ENCODE results near the gene PACRG. TPM values are rescaled to one million over a fixed set of nuclear protein-coding genes. Genes with fewer than 3 reads are reported as not detected.

PACRG gene
- total and polyA plus RNA-seq, 2 of the 13 experiments (the other 11 are each of a cell fraction or from before 2014, with no cell fraction given), result 0.13 TPM; not detected in 1

DNA sequence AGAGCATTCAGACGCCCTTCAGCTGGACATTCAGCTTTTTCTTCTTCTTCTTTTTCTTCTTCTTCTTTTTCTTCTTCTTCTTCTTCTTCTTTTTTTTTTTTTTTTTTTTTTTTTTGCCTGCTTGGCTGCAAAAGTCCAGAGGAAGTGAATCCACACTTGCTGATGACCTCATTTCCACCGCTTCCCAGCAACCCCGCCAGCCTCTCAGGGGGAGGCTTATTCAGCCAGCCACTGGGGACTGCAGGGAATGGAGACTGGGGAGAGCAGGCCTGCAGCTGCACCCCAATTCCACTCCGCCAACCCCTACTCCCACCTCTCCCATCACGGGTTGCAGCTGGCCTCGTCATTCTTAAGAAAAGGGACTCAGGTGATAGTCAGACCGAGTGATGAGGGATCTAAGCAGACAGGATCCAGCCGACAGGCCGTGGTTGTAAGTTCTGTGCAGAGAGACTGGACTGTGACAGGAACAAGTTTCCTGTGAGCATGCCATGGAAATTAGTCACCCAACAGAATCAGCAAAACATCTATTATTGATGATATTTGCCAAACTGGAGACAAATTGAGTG is 627.7 kb downstream of the PACRG start:
- POLR2A ChIA-PET, result no interaction called here
- no peak for FAIRE-seq
- H2AFZ ChIP-seq (ENCODE audit: low read length), result no peak overlapping the region
- TF ChIP-seq FOSL2 (CRISPR knock-in tag; IDR thresholded peaks at IDR 0.05) (peak; percentile 44), PHF5A (CRISPR knock-in tag; IDR thresholded peaks at IDR 0.05; ENCODE audit: low read depth, unreplicated experiment) (no peak), ZNF503 (CRISPR knock-in tag; IDR thresholded peaks at IDR 0.05) (no peak), MEF2D (CRISPR knock-in tag; IDR thresholded peaks at IDR 0.05) (no peak), ZNF280B (CRISPR knock-in tag; IDR thresholded peaks at IDR 0.05; ENCODE audit: borderline replicate concordance) (no peak), TCF12 (IDR thresholded peaks at IDR 0.05) (no peak), TCF12 (CRISPR knock-in tag; IDR thresholded peaks at IDR 0.05) (no peak), ZSCAN22 (CRISPR knock-in tag; IDR thresholded peaks at IDR 0.05) (no peak), E2F2 (CRISPR knock-in tag; IDR thresholded peaks at IDR 0.05; ENCODE audit: borderline replicate concordance) (no peak), NR2C2 (CRISPR knock-in tag; IDR thresholded peaks at IDR 0.05; ENCODE audit: borderline replicate concordance) (no peak), ZNF75D (CRISPR knock-in tag; IDR thresholded peaks at IDR 0.05; ENCODE audit: borderline replicate concordance) (no peak), ZFAT (CRISPR knock-in tag; conservative IDR thresholded peaks at IDR 0.05) (no peak), SMAD9 (CRISPR knock-in tag; IDR thresholded peaks at IDR 0.05) (0 out of 2 replicates have a peak, but pooled peaks have one; percentile 45)
- TF ChIP-seq, protein P1, sequence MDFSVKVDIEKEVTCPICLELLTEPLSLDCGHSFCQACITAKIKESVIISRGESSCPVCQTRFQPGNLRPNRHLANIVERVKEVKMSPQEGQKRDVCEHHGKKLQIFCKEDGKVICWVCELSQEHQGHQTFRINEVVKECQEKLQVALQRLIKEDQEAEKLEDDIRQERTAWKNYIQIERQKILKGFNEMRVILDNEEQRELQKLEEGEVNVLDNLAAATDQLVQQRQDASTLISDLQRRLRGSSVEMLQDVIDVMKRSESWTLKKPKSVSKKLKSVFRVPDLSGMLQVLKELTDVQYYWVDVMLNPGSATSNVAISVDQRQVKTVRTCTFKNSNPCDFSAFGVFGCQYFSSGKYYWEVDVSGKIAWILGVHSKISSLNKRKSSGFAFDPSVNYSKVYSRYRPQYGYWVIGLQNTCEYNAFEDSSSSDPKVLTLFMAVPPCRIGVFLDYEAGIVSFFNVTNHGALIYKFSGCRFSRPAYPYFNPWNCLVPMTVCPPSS (IDR thresholded peaks at IDR 0.05), result no peak
- TF ChIP-seq, protein P2, sequence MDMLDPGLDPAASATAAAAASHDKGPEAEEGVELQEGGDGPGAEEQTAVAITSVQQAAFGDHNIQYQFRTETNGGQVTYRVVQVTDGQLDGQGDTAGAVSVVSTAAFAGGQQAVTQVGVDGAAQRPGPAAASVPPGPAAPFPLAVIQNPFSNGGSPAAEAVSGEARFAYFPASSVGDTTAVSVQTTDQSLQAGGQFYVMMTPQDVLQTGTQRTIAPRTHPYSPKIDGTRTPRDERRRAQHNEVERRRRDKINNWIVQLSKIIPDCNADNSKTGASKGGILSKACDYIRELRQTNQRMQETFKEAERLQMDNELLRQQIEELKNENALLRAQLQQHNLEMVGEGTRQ (IDR thresholded peaks at IDR 0.05; ENCODE audit: low read depth, low read length), result no peak
- TF ChIP-seq, protein P2 (CRISPR knock-in tag; IDR thresholded peaks at IDR 0.05; ENCODE audit: borderline replicate concordance), result no peak

More for the DNA sequence above, 627.7 kb downstream of the PACRG start:
- CTCF ChIA-PET (ENCODE audit: low intra/inter-chr PET ratio, low total read pairs), result no interaction called here
- Histone ChIP-seq H3K27ac (ENCODE audit: extremely low read length, insufficient read depth, low read length) (no peak overlapping the region), H3K4me3 (replicated peaks in 1 of 3; ENCODE audit: insufficient read depth in 1 of 3, low read depth in 2 of 3, low read length in 3 of 3) (no peak overlapping the region), H3K9ac (ENCODE audit: insufficient read depth, low read depth, low read length) (no peak overlapping the region), H3K36me3 (replicated peaks in 1 of 2; ENCODE audit: control insufficient read depth in 1 of 2, insufficient read depth in 2 of 2, low read length in 2 of 2) (no peaks in the 10 kb centered on the region), H3K27me3 (ENCODE audit: control insufficient read depth in 1 of 2, insufficient read depth in 2 of 2, low read length in 2 of 2) (peaks cover 0 to 30% of the 10 kb centered on the region in 2 experiments; a peak in 2 of 5 replicates), H3K9me3 (ENCODE audit: low read length) (no peaks in the 10 kb centered on the region), H3K79me2 (ENCODE audit: insufficient read depth, low read length) (no peaks in the 10 kb centered on the region), H3K4me2 (ENCODE audit: low read depth, low read length) (no peak overlapping the region), H4K20me1 (ENCODE audit: insufficient read depth, low read length) (no peaks in the 10 kb centered on the region), H3K4me1 (ENCODE audit: insufficient read depth, low read length) (no peaks in the 10 kb centered on the region)
- DNase-seq (ENCODE audit: low spot score) (peak; percentile 15), ATAC-seq (peak; percentile 52)
- whole genome bisulfite sequencing (ENCODE audit: low lambda C conversion rate), result 40% methylated on average over 9 of the region's 9 CpGs
- in situ Hi-C loops (cut with HindIII; ENCODE audit: extremely low pct_ligation_motif_present, low pct_unique_long_range_greater_than_20kb) (no loop called here), intact Hi-C loops (cut with micrococcal nuclease; ENCODE audit: unreplicated experiment) (no loop called here)
- BruUV-seq (replicated peaks), result no TSS peak
